B cell (primary cell): ENCODE data around the gene PLCG1. TPM values are rescaled to one million over a fixed set of nuclear protein-coding genes. Genes with fewer than 3 reads are reported as not detected.

Source experiments
- ATAC-seq: fragments of 200-7000 bp; cut with Tn5 transposase; one replicate; pipeline ENCODE4 v1.10.0; 2021; ENCODE audit warnings: low read depth, mild to moderate bottlenecking, moderate number of reproducible peaks, moderate library complexity
- CTCF ChIA-PET: fragments of 350-600 bp; sonication (Branson Sonifier 250); formaldehyde crosslinking; loops from one replicate; lab custom pipeline; 2021; ENCODE audit warnings: antibody characterized with exemption, inconsistent platforms; lab: Charles Lee
- POLR2A ChIA-PET: fragments of 350-600 bp; sonication (Branson Sonifier 250); formaldehyde crosslinking; loops from one replicate; lab custom pipeline; 2021; ENCODE audit warnings: antibody characterized with exemption; lab: Charles Lee
- DNase-seq: peaks from one replicate; pipeline ENCODE4 v3.0.0; 2013
- H2AFZ ChIP-seq: 2 replicates; pipeline ENCODE4 v1.6.1; 2012; ENCODE audit warnings: mild to moderate bottlenecking, low read depth, low read length; ENCODE audit not compliant: insufficient read depth, poor library complexity, severe bottlenecking
- H3K27ac ChIP-seq, 2 donors: 1 replicate in 1 of 2; 2 replicates in 1 of 2; pipeline ENCODE4 v1.5.1; 2012 to 2013; ENCODE audit warnings: low read length in 2 of 2, mild to moderate bottlenecking in 2 of 2, moderate library complexity in 1 of 2
- H3K27me3 ChIP-seq, 4 experiments: fragments of 200-600 bp in 1 of 4; sonication (generic) in 1 of 4; replicated peaks in 1 of 4; 1 replicate in 2 of 4; 2 replicates in 2 of 4; pipeline versions ENCODE4 v1.6.1 to v1.7.0; 2013 to 2016; ENCODE audit warnings: low read length in 3 of 4, mild to moderate bottlenecking in 2 of 4, mixed read lengths in 1 of 4, moderate library complexity in 1 of 4; ENCODE audit not compliant: insufficient read depth in 4 of 4, control insufficient read depth in 3 of 4; ENCODE audit errors: control extremely low read depth in 1 of 4
- H3K36me3 ChIP-seq, 2 experiments: replicated peaks in 1 of 2; 1 replicate in 1 of 2; 2 replicates in 1 of 2; pipeline versions ENCODE4 v1.6.1 to v1.7.1; 2013; ENCODE audit warnings: low read length in 1 of 2; ENCODE audit not compliant: insufficient read depth in 2 of 2, control insufficient read depth in 1 of 2; ENCODE audit errors: control extremely low read depth in 1 of 2, extremely low read depth in 1 of 2
- H3K4me1 ChIP-seq, 2 donors: fragments of 200-600 bp in 1 of 2; sonication (generic) in 1 of 2; 1 replicate in 1 of 2; 2 replicates in 1 of 2; pipeline versions ENCODE4 v1.5.1 to v1.6.1; 2013 to 2017; ENCODE audit warnings: low read length in 2 of 2; ENCODE audit not compliant: control insufficient read depth in 2 of 2, insufficient read depth in 2 of 2
- H3K4me2 ChIP-seq: replicated peaks from 2 replicates; pipeline ENCODE3; 2012; ENCODE audit warnings: mild to moderate bottlenecking, low read depth, low read length; ENCODE audit not compliant: poor library complexity, severe bottlenecking
- H3K4me3 ChIP-seq, 5 experiments: fragments of 200-600 bp in 1 of 5; sonication (generic) in 1 of 5; 1 replicate in 3 of 5; 2 replicates in 2 of 5; pipeline versions ENCODE4 v1.5.1 to v1.7.0; 2011 to 2016; ENCODE audit warnings: low read length in 4 of 5, mild to moderate bottlenecking in 4 of 5, low read depth in 2 of 5, control low read depth in 1 of 5, moderate library complexity in 1 of 5; ENCODE audit not compliant: insufficient read depth in 1 of 5; ENCODE audit errors: control extremely low read depth in 1 of 5, extremely low read depth in 1 of 5
- H3K79me2 ChIP-seq: fragments of 200-600 bp; sonication (generic); one replicate; pipeline ENCODE4 v1.6.0; 2016; ENCODE audit warnings: low read length; ENCODE audit not compliant: control insufficient read depth, insufficient read depth
- H3K9ac ChIP-seq: fragments of 200-600 bp; sonication (generic); 2 replicates; pipeline ENCODE4 v1.6.1; 2017; ENCODE audit warnings: mild to moderate bottlenecking, low read length, moderate library complexity
- H3K9me3 ChIP-seq, 3 donors: one replicate each; pipeline versions ENCODE4 v1.6.1 to v1.7.1; 2013; ENCODE audit warnings: low read length in 2 of 3; ENCODE audit not compliant: control insufficient read depth in 2 of 3, insufficient read depth in 1 of 3; ENCODE audit errors: control extremely low read depth in 1 of 3
- H4K20me1 ChIP-seq: 2 replicates; pipeline ENCODE4 v1.6.0; 2012; ENCODE audit warnings: mild to moderate bottlenecking, low read length; ENCODE audit not compliant: insufficient read depth, control insufficient read depth, poor library complexity, severe bottlenecking
- H3K27ac Mint-ChIP-seq: one replicate; pipeline ENCODE4 v1.8.0; 2021; ENCODE audit warnings: mixed read lengths
- H3K27me3 Mint-ChIP-seq: one replicate; pipeline ENCODE4 v1.8.0; 2021; ENCODE audit warnings: mixed read lengths
- H3K4me1 Mint-ChIP-seq: one replicate; pipeline ENCODE4 v1.8.0; 2021; ENCODE audit warnings: mixed read lengths
- H3K4me3 Mint-ChIP-seq: one replicate; pipeline ENCODE4 v1.8.0; 2021; ENCODE audit warnings: mixed read lengths
- H3K9me3 Mint-ChIP-seq: one replicate; pipeline ENCODE4 v1.8.0; 2022; ENCODE audit warnings: mixed read lengths; ENCODE audit not compliant: insufficient read depth
- CTCF ChIP-seq: fragments of 200-600 bp; IDR thresholded peaks from one replicate; pipeline ENCODE4 v1.8.0; 2022; ENCODE audit warnings: antibody characterized with exemption, mild to moderate bottlenecking
- EZH2 ChIP-seq: IDR thresholded peaks from 2 replicates; pipeline ENCODE4 v1.6.1; 2012; ENCODE audit warnings: borderline replicate concordance, low read depth, mild to moderate bottlenecking, moderate library complexity, low read length; ENCODE audit not compliant: insufficient read depth, poor library complexity, severe bottlenecking
- WGBS: methylation state at CpG from one replicate; pipeline ENCODE4 v1.1.5; 2013; ENCODE audit warnings: missing lambda C conversion rate; ENCODE audit not compliant: insufficient coverage; 5-methylcytosine and 5-hydroxymethylcytosine counted together
- intact Hi-C: fragments of 100-400 bp; cut with micrococcal nuclease; formaldehyde crosslinking; loops from one replicate; pipeline ENCODE4 v1.10.0; 2022
- polyA plus RNA-seq: library from polyadenylated mRNA; depleted of rRNA; stranded (reverse); fragments of >200 nt; gene quantifications from 2 replicates; pipeline ENCODE4 v1.2.3, GENCODE V29; 2012
- total RNA-seq, 2 donors: library from RNA; stranded (reverse); fragments of 120-200 nt in 1 of 2; gene quantifications; 1 replicate in 1 of 2; 2 replicates in 1 of 2; pipeline versions ENCODE4 v1.2.3 to v1.2.4, GENCODE V29; 2013 to 2022

The PLCG1 gene
- total and polyA plus RNA-seq, 2 donors (not counting 1 experiment from before 2014, with no cell fraction given): 98.7 to 101 TPM

DNA sequence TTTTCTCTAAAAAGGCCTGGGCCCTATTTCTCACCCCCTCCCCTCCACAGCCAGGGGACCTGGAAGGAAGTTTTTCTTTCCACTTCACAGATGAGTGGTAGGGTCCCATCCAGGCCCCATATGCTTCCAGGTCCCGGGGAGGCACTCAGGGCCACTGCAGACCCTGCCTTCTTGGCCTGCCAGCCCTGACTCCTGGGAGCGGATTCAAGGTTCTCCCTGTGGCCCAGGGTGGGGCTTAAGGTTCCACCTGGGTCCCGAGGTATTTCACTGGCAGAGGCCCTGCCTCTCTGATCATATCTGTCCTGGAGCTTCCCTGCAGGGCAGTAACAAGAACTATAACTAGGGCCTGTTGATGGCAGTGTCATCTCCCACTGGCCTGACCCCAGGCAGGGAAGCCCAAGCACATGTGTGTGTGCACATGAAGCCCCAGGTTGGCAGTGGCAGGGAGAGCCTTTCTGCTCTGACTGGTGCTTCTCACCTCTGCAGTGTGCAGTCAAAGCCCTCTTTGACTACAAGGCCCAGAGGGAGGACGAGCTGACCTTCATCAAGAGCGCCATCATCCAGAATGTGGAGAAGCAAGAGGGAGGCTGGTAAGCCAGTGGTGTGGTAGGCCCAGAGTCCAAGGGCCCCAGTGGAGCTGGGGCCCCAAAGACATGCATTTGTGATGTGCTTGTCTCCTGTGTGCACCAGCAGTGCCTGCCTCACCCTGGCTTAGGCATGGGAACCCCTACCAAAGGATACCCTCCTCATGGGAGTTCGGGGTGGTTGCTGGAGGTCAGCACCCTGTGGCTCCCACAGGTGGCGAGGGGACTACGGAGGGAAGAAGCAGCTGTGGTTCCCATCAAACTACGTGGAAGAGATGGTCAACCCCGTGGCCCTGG lies 31.2 kb downstream of the PLCG1 start:
- 85% methylated on average over 8 of the region's 10 CpGs for WGBS
- peaks cover 0 to 9% (median under 1%) of the 10 kb centered on the region in 4 experiments for H3K27me3 ChIP-seq
- ChIA-PET CTCF (interaction anchor here (0.5 to 7.4 kb wide), 3 partner anchors 35 to 172 kb away, joined by 3 to 196 read pairs (median 3); partner anchors contain the start of gene LPIN3), POLR2A (no interaction called here)
- H3K36me3 ChIP-seq: peaks cover 0 to 82% of the 10 kb centered on the region in 2 experiments
- no peak overlapping the region for H2AFZ ChIP-seq
- H3K4me1 Mint-ChIP-seq: peaks cover 12% of the 10 kb centered on the region
- H3K9me3 ChIP-seq: no peaks in the 10 kb centered on the region
- intact Hi-C loops: no loop called here
- peaks cover 6 to 13% of the 10 kb centered on the region in 2 donors for H3K4me1 ChIP-seq
- no peaks in the 10 kb centered on the region for H3K79me2 ChIP-seq
- H3K9me3 Mint-ChIP-seq: no peaks in the 10 kb centered on the region
- DNase-seq (no peak), ATAC-seq (no peak)
- H3K27ac ChIP-seq: no peak overlapping the region
- H3K27me3 Mint-ChIP-seq: no peaks in the 10 kb centered on the region
- no peak for TF ChIP-seq EZH2
- no peak for TF ChIP-seq CTCF
- no peak overlapping the region for H3K4me3 Mint-ChIP-seq
- H4K20me1 ChIP-seq: peaks cover 10% of the 10 kb centered on the region
- no peak overlapping the region for H3K27ac Mint-ChIP-seq
- H3K4me2 ChIP-seq: no peak overlapping the region
- no peak overlapping the region for H3K4me3 ChIP-seq
- no peak overlapping the region for H3K9ac ChIP-seq

DNA sequence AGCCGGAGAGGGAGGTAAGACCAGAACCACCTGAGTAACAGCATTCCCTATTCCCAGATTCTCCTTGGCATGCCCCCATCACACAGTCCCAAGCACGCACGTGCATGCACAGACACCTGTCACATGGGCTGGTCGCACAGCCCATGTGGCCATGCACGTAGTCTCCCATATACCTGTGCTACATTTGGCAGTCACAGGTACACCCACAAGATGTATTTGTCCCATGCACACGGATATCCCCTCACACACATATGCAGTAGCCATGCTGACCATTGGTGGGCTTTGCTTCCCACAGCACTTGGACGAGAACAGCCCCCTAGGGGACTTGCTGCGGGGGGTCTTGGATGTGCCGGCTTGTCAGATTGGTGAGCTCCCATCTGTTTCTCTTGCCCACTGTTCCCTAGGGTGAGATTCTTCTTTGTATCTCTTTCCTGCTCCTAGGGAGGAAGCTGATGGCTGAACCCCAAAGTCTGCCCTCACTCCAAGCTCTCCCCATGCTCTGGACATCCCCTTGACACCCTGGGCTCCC lies 31.9 kb downstream of the PLCG1 start:
- Histone ChIP-seq H3K27ac (no peak overlapping the region), H2AFZ (no peak overlapping the region), H3K4me2 (no peak overlapping the region), H3K79me2 (no peaks in the 10 kb centered on the region), H3K9me3 (no peaks in the 10 kb centered on the region), H3K36me3 (peaks cover 0 to 82% of the 10 kb centered on the region in 2 experiments), H4K20me1 (peaks cover 4% of the 10 kb centered on the region), H3K27me3 (peaks cover 0 to 6% (median under 1%) of the 10 kb centered on the region in 4 experiments), H3K9ac (no peak overlapping the region), H3K4me3 (no peak overlapping the region), H3K4me1 (peaks cover 6 to 13% of the 10 kb centered on the region in 2 donors)
- Mint-ChIP-seq H3K4me3 (no peak overlapping the region), H3K27ac (no peak overlapping the region), H3K4me1 (peaks cover 12% of the 10 kb centered on the region), H3K27me3 (no peaks in the 10 kb centered on the region), H3K9me3 (no peaks in the 10 kb centered on the region)
- POLR2A ChIA-PET: no interaction called here
- WGBS: 97% methylated on average over 9 of the region's 9 CpGs
- ATAC-seq (no peak), DNase-seq (no peak)
- no peak for TF ChIP-seq EZH2
- CTCF ChIA-PET: interaction anchor here (0.5 to 7.4 kb wide), 3 partner anchors 34 to 171 kb away, joined by 3 to 196 read pairs (median 57); partner anchors contain the start of gene LPIN3
- intact Hi-C loops: no loop called here
